ENCODE measurements around the gene MYH3.

Gene MYH3

DNA sequence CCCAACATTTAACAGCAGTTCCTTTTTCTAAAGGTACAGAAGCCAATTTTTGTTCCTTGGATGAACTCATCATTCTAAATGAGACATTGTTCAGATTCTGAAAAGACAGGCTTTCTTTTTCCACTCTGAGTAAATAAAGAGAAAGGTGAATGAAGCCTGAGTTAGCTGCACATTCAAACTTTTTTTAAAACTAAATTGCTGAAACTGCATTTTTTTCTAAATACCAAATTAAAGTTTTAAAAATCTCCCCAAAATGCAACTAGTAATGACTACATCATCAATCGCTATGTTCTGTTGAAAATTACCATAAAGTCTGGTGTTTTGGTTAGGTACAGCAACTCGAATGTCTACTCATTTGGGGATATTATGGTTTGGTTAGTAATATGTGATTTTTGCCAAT is 30.4 kb upstream of the MYH3 start:
- TF ChIP-seq, protein P1, sequence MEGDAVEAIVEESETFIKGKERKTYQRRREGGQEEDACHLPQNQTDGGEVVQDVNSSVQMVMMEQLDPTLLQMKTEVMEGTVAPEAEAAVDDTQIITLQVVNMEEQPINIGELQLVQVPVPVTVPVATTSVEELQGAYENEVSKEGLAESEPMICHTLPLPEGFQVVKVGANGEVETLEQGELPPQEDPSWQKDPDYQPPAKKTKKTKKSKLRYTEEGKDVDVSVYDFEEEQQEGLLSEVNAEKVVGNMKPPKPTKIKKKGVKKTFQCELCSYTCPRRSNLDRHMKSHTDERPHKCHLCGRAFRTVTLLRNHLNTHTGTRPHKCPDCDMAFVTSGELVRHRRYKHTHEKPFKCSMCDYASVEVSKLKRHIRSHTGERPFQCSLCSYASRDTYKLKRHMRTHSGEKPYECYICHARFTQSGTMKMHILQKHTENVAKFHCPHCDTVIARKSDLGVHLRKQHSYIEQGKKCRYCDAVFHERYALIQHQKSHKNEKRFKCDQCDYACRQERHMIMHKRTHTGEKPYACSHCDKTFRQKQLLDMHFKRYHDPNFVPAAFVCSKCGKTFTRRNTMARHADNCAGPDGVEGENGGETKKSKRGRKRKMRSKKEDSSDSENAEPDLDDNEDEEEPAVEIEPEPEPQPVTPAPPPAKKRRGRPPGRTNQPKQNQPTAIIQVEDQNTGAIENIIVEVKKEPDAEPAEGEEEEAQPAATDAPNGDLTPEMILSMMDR (IDR thresholded peaks at IDR 0.05; ENCODE audit: insufficient read depth, low read depth, low read length, missing control alignments), result no peak
- no peak overlapping the region for H3K4me3 ChIP-seq (ENCODE audit: low read length)
- no peak for DNase-seq (ENCODE audit: low read depth)

DNA sequence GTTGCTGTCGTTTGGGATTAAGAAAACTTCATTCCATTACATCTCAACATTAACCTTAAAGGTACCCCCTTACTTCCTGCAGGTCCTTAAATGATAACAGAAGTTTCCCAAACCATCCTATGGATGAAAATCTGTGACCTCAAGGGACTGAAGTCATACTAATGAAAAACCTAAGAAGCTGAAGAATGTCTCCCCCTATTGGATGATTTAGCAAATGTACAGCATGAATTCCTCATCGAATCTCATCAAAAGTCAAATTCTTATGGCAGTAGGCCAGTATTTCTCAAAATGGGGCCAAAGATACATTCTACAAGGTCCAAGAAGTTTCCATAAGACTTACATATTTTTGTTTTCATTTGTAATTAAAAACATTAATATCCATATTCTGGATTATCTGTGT is 26.7 kb upstream of the MYH3 start:
- DNase-seq (ENCODE audit: low read depth), result peak; percentile 43
- TF ChIP-seq, protein P1 (IDR thresholded peaks at IDR 0.05; ENCODE audit: insufficient read depth, low read depth, low read length, missing control alignments), result peak; percentile 54
- H3K4me3 ChIP-seq (ENCODE audit: low read length), result no peak overlapping the region

DNA sequence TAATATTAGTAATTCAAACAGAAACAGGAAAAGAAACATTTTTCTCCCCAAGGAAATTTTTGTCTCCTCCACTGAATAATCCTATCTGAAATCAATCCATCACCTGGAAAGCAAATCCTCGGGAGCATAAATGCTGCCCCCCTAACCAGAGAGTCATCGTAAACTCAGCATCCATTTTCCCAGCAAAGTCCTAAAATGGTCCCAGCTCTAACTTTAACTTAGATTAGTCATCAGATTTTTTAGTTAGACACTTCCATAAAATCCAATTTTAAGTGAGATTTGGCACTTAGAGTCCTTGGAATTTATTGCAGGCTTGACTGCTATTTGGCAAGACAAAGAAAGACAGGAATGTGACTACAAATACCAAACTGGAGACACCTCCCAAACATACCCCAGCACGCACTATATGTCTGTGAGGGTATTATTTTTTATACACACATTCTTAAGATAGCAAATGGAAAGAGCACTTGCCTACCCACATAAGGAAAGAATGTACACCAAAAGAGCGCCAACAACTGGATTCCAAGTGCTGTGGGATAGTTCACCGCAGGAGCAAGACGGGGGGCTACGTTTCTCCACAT is 24.8 kb upstream of the MYH3 start:
- H3K4me3 ChIP-seq (ENCODE audit: low read length), result no peak overlapping the region
- no peak for DNase-seq (ENCODE audit: low read depth)
- TF ChIP-seq, protein P1 (IDR thresholded peaks at IDR 0.05; ENCODE audit: insufficient read depth, low read depth, low read length, missing control alignments), result no peak

DNA sequence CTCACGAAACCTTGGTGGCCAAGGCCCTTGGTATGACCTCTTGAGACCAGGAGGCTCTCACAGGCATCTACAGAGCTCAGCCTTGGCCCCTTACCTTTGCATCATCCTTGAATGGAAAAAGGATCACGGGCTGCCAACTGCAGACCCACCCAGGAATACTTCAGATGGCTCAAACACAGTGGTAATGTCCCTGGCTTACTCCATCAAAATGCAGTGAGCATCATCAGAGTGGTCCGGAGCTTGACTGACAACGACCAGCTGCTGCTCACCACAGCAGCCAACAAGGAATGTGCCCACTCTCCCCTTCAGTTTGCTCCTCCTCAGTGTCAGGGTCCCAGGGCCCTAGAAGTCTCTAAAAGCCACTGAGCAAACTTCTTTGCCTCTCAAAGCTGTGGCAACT is 17.6 kb upstream of the MYH3 start:
- no peak for DNase-seq (ENCODE audit: low read depth)
- TF ChIP-seq, protein P1 (IDR thresholded peaks at IDR 0.05; ENCODE audit: insufficient read depth, low read depth, low read length, missing control alignments), result no peak

DNA sequence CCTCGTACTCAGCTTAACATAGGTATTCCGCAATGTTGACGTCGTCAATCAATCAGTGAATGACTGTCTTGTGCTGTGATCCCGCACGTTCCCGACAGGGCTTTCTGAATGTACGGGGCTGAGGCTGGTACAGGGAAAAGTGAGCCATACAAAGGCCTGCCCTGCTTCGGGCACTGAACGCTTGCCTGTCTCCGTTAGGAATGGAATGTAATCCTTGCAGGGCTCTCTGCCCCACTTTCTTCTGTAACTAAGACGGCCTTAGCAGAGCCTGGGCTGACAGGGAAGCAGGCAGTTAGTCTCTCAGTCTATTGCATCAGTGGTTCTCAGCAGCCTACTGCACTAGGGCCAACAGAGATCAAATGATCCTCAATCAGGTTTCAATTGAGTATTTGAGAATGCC is 16.2 kb upstream of the MYH3 start:
- no peak overlapping the region for H3K4me3 ChIP-seq (ENCODE audit: low read length)
- no peak for DNase-seq (ENCODE audit: low read depth)
- TF ChIP-seq, protein P1 (IDR thresholded peaks at IDR 0.05; ENCODE audit: insufficient read depth, low read depth, low read length, missing control alignments), result no peak

More for the DNA sequence above, 17.6 kb upstream of the MYH3 start:
- H3K4me3 ChIP-seq (ENCODE audit: low read length), result no peak overlapping the region

DNA sequence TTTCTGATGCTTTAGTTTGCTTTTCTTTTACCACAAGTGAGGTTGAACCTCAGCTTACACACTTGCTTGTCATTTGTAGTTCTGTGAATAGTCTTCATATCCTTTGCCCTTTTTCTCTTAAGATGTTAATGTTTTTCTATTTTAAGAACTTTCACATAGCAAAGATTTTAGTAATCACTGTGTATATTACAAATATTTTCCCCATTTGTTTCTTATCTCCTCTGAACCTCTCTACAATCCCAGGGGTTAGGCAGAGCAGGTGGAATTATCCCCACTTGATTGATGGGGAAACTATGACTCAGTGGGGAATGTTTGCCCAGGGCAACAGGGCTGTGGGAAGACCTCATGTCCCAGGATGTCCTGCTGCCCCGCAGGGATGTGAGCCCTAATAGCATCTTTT is 11.7 kb upstream of the MYH3 start:
- TF ChIP-seq, protein P1 (IDR thresholded peaks at IDR 0.05; ENCODE audit: insufficient read depth, low read depth, low read length, missing control alignments), result no peak
- H3K4me3 ChIP-seq (ENCODE audit: low read length), result no peak overlapping the region
- peak; percentile 19 for DNase-seq (ENCODE audit: low read depth)

DNA sequence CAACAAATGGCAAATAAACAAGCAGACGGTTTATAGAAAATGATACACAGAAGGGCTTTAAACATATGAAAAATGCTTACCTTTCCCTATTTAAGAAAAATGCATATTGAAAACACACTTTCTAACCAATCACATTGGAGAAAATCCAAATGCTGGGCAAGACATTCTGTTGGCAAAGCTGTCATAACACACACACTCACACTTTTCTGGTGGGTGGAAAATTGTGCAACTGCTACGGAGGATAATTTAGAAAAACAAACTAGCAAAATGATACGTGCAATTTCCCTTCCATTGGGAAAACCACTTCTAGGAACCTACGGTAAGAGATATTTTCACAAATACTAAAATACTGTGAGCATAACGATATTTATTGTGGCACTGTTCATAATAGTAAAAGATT is 9.8 kb upstream of the MYH3 start:
- H3K4me3 ChIP-seq (ENCODE audit: low read length), result no peak overlapping the region
- TF ChIP-seq, protein P1 (IDR thresholded peaks at IDR 0.05; ENCODE audit: insufficient read depth, low read depth, low read length, missing control alignments), result no peak
- DNase-seq (ENCODE audit: low read depth), result no peak

Data from epithelial cell of esophagus (primary cell).